Endothelial cell of umbilical vein (primary cell): ENCODE data around the gene ZNF454. TPM values are rescaled to one million over a fixed set of nuclear protein-coding genes. Genes with fewer than 3 reads are reported as not detected.

ENCODE experiments used
- BruUV-seq: library from RNA; stranded (reverse); fragments of 400-500 nt; replicated peaks from 2 replicates; lab custom pipeline; 2021; lab: Mats Ljungman, UMichigan
- CTCF ChIA-PET: fragments of 300-600, 350-600 bp; sonication (Branson Sonifier 250); formaldehyde crosslinking; loops from one replicate; lab custom pipeline; 2021; ENCODE audit warnings: antibody characterized with exemption, inconsistent platforms; lab: Charles Lee
- POLR2A ChIA-PET: fragments of 300-600, 350-600 bp; sonication (Branson Sonifier 250); formaldehyde crosslinking; loops from one replicate; lab custom pipeline; 2021; ENCODE audit warnings: antibody characterized with exemption, inconsistent platforms; lab: Charles Lee
- DNase-seq: peaks from one replicate; pipeline ENCODE4 v3.0.0-alpha.2; 2011; ENCODE audit warnings: low read depth, low spot score
- FAIRE-seq: peaks from 2 replicates; lab custom pipeline; 2011; peaks lifted over from hg19 to GRCh38; lab: Jason Lieb, UNC
- H2AFZ ChIP-seq: 2 replicates; pipeline ENCODE4 v1.6.0; 2012; ENCODE audit warnings: low read depth, low read length, control low read depth, inconsistent platforms
- H3K27ac ChIP-seq: 2 replicates; pipeline ENCODE4 v1.5.1; 2011; ENCODE audit warnings: low read depth, mild to moderate bottlenecking, control low read depth, low read length, moderate library complexity; ENCODE audit not compliant: insufficient read depth
- H3K27me3 ChIP-seq, 2 experiments: 2 replicates each; pipeline versions ENCODE4 v1.6.0 to v1.6.1; 2011; ENCODE audit warnings: low read length in 2 of 2, mixed read lengths in 1 of 2; ENCODE audit not compliant: control insufficient read depth in 2 of 2, insufficient read depth in 2 of 2
- H3K36me3 ChIP-seq, 2 experiments: 2 replicates in 1 of 2; 3 replicates in 1 of 2; pipeline ENCODE4 v1.5.1; 2011; ENCODE audit warnings: low read length in 2 of 2, mild to moderate bottlenecking in 1 of 2, moderate library complexity in 1 of 2; ENCODE audit not compliant: control insufficient read depth in 2 of 2, insufficient read depth in 2 of 2; ENCODE audit errors: extremely low read depth in 1 of 2
- H3K4me1 ChIP-seq: 3 replicates; pipeline ENCODE4 v1.5.1; 2011; ENCODE audit warnings: mild to moderate bottlenecking, low read length; ENCODE audit not compliant: control insufficient read depth, insufficient read depth; ENCODE audit errors: extremely low read depth
- H3K4me2 ChIP-seq: 2 replicates; pipeline ENCODE4 v1.6.1; 2011; ENCODE audit warnings: low read length, control low read depth, mixed read lengths; ENCODE audit not compliant: insufficient read depth
- H3K4me3 ChIP-seq, 3 experiments: fragments of 200-600 bp in 1 of 3; sonication (generic), shearing (Covaris generic) in 1 of 3; replicated peaks in 1 of 3; 2 replicates each; pipeline ENCODE4 v1.5.1; 2011 to 2016; ENCODE audit warnings: control low read depth in 3 of 3, low read length in 3 of 3, mild to moderate bottlenecking in 2 of 3, inconsistent platforms in 1 of 3, low read depth in 1 of 3, moderate library complexity in 1 of 3; ENCODE audit not compliant: insufficient read depth in 1 of 3
- H3K79me2 ChIP-seq: 2 replicates; pipeline ENCODE4 v1.6.0; 2012; ENCODE audit warnings: low read length, inconsistent platforms; ENCODE audit not compliant: control insufficient read depth, insufficient read depth
- H3K9ac ChIP-seq: replicated peaks from 2 replicates; pipeline ENCODE3; 2011; ENCODE audit warnings: low read length, control low read depth; ENCODE audit not compliant: insufficient read depth; ENCODE audit errors: extremely low read depth
- H3K9me1 ChIP-seq: replicated peaks from 3 replicates; pipeline ENCODE4 v1.6.0; 2011; ENCODE audit warnings: mild to moderate bottlenecking, low read length; ENCODE audit not compliant: control insufficient read depth, insufficient read depth; ENCODE audit errors: extremely low read depth
- H3K9me3 ChIP-seq: replicated peaks from 2 replicates; pipeline ENCODE4 v1.5.1; 2012; ENCODE audit warnings: low read length, inconsistent platforms; ENCODE audit not compliant: control insufficient read depth, insufficient read depth
- H4K20me1 ChIP-seq: replicated peaks from 2 replicates; pipeline ENCODE3; 2011; ENCODE audit warnings: mild to moderate bottlenecking, low read length; ENCODE audit not compliant: control insufficient read depth, insufficient read depth; ENCODE audit errors: extremely low read depth
- GATA2 ChIP-seq: IDR thresholded peaks from 2 replicates; pipeline ENCODE4 v1.7.0; 2011; ENCODE audit warnings: low read depth, mild to moderate bottlenecking, moderate library complexity, mixed read lengths, low read length; ENCODE audit not compliant: insufficient read length, insufficient read depth
- POLR2A ChIP-seq: IDR thresholded peaks from 2 replicates; pipeline ENCODE4 v1.6.1; 2012; ENCODE audit warnings: low read depth, mild to moderate bottlenecking, control low read depth, low read length
- POLR2AphosphoS5 ChIP-seq: IDR thresholded peaks from 2 replicates; pipeline ENCODE4 v1.6.1; 2012; ENCODE audit warnings: low read depth, mild to moderate bottlenecking, control low read depth, low read length, moderate library complexity; ENCODE audit not compliant: insufficient read depth
- dilution Hi-C: fragments of 300-500 bp; cut with MboI; formaldehyde crosslinking; loops from one replicate; pipeline ENCODE4 v1.15.0; 2019; ENCODE audit warnings: low sequenced_read_pairs; ENCODE audit not compliant: extremely low pct_ligation_motif_present
- intact Hi-C: fragments of 100-400 bp; cut with micrococcal nuclease; formaldehyde crosslinking; loops from one replicate; pipeline ENCODE4 v1.10.0; 2022
- polyA plus RNA-seq, 4 experiments: library from polyadenylated mRNA; depleted of rRNA in 3 of 4; stranded (reverse) in 3 of 4; unstranded in 1 of 4; fragments of >200 nt; gene quantifications; 2 replicates each; pipeline versions ENCODE4 v1.2.1 to v1.2.3, GENCODE V29; 2011 to 2012; ENCODE audit warnings: missing spikeins in 1 of 4
- total RNA-seq: library from RNA; stranded (reverse); gene quantifications from 2 replicates; pipeline ENCODE4 v1.2.3, GENCODE V29; 2021
- TF ChIP-seq, protein P1 (sequence below): IDR thresholded peaks from 2 replicates; pipeline ENCODE4 v1.6.1; 2011; ENCODE audit not compliant: insufficient read depth, insufficient read length
- TF ChIP-seq, protein P2 (sequence below), 2 donors: IDR thresholded peaks; 1 replicate in 1 of 2; 2 replicates in 1 of 2; pipeline ENCODE4 v1.5.1; 2011; ENCODE audit warnings: low read length in 2 of 2, mild to moderate bottlenecking in 2 of 2, moderate library complexity in 2 of 2, control low read depth in 1 of 2, inconsistent platforms in 1 of 2, low read depth in 1 of 2; ENCODE audit not compliant: insufficient read depth in 1 of 2; ENCODE audit errors: extremely low read depth in 1 of 2

Gene ZNF454
- total and polyA plus RNA-seq, 2 donors (not counting 3 experiments of a cell fraction or from before 2014, with no cell fraction given) = 0.14 to 0.55 TPM

DNA sequence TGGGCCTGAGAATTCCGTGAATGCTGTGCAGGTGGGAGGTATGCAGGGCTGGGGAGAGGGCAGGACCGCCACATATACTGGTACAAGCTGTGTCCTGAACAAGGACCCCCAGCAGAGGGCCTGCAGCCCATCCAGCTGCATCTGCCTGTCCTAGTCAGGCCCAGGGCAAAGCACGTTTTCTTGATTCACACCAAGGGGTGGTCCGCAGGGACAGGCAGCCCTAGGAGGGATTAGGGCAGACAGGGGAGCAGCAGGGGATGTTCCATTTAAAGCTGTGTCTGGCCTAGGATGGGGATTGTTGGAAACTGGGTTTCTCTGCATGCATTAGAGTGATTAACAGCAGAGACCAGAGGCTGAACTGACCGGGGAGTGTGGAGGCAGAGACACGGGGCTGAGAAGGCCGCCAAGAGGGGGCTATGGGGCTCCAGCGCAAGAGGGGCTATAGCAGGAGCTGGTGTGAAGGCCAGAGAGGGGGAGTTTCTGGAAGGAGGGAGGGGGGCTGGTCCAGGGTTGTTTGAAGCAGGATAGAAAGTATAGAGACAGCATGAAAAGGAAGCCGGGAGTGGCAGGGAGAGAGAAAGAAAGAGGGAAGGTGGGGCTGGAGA lies 51.4 kb downstream of the ZNF454 start:
- no peaks in the 10 kb centered on the region for H3K27me3 ChIP-seq
- DNase-seq (no peak), FAIRE-seq (no peak)
- no peak overlapping the region for H3K4me2 ChIP-seq
- no TSS peak for BruUV-seq
- H3K4me1 ChIP-seq = no peaks in the 10 kb centered on the region
- no peak overlapping the region for H3K27ac ChIP-seq
- no peaks in the 10 kb centered on the region for H3K36me3 ChIP-seq
- H3K9ac ChIP-seq = no peak overlapping the region
- intact Hi-C loops = no loop called here
- no peaks in the 10 kb centered on the region for H4K20me1 ChIP-seq
- H3K9me3 ChIP-seq = peaks cover 4% of the 10 kb centered on the region
- CTCF ChIA-PET = no interaction called here
- no peaks in the 10 kb centered on the region for H3K79me2 ChIP-seq
- POLR2A ChIA-PET = no interaction called here
- no peak overlapping the region for H3K4me3 ChIP-seq
- TF ChIP-seq, protein P1, sequence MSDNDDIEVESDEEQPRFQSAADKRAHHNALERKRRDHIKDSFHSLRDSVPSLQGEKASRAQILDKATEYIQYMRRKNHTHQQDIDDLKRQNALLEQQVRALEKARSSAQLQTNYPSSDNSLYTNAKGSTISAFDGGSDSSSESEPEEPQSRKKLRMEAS = no peak
- no peak for TF ChIP-seq GATA2
- TF ChIP-seq, protein P2, sequence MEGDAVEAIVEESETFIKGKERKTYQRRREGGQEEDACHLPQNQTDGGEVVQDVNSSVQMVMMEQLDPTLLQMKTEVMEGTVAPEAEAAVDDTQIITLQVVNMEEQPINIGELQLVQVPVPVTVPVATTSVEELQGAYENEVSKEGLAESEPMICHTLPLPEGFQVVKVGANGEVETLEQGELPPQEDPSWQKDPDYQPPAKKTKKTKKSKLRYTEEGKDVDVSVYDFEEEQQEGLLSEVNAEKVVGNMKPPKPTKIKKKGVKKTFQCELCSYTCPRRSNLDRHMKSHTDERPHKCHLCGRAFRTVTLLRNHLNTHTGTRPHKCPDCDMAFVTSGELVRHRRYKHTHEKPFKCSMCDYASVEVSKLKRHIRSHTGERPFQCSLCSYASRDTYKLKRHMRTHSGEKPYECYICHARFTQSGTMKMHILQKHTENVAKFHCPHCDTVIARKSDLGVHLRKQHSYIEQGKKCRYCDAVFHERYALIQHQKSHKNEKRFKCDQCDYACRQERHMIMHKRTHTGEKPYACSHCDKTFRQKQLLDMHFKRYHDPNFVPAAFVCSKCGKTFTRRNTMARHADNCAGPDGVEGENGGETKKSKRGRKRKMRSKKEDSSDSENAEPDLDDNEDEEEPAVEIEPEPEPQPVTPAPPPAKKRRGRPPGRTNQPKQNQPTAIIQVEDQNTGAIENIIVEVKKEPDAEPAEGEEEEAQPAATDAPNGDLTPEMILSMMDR (IDR thresholded peaks at IDR 0.05; ENCODE audit: extremely low read depth in 1 of 2, insufficient read depth in 1 of 2, low read depth in 1 of 2, low read length in 2 of 2) = no peak
- TF ChIP-seq POLR2A = no peak
- TF ChIP-seq POLR2AphosphoS5 = no peak
- no peaks in the 10 kb centered on the region for H3K9me1 ChIP-seq
- dilution Hi-C loops = no loop called here
- no peak overlapping the region for H2AFZ ChIP-seq
